ENCODE results near the gene NABP1. TPM values are rescaled to one million over a fixed set of nuclear protein-coding genes. Genes with fewer than 3 reads are reported as not detected.

NABP1 gene
- polyA plus RNA-seq, 1 of the 3 experiments (the other 2 are of a cell fraction): 19.1 TPM

- TF ChIP-seq, protein P1, sequence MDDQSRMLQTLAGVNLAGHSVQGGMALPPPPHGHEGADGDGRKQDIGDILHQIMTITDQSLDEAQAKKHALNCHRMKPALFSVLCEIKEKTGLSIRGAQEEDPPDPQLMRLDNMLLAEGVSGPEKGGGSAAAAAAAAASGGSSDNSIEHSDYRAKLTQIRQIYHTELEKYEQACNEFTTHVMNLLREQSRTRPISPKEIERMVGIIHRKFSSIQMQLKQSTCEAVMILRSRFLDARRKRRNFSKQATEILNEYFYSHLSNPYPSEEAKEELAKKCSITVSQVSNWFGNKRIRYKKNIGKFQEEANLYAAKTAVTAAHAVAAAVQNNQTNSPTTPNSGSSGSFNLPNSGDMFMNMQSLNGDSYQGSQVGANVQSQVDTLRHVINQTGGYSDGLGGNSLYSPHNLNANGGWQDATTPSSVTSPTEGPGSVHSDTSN (IDR thresholded peaks at IDR 0.05): no peak
- no peak for TF ChIP-seq ELF1 (IDR thresholded peaks at IDR 0.05)
- no peak for TF ChIP-seq CHD2 (IDR thresholded peaks at IDR 0.05; ENCODE audit: low read length, partially characterized antibody)
- TF ChIP-seq SIN3A (IDR thresholded peaks at IDR 0.05; ENCODE audit: borderline replicate concordance, low read depth, low read length): no peak
- no peak for TF ChIP-seq SMC3 (IDR thresholded peaks at IDR 0.05; ENCODE audit: low read depth, low read length)
- no peak for TF ChIP-seq GABPA (IDR thresholded peaks at IDR 0.05; ENCODE audit: low read depth)
- TF ChIP-seq RXRA (IDR thresholded peaks at IDR 0.05; ENCODE audit: borderline replicate concordance, low read depth): no peak
- TF ChIP-seq, protein P2, sequence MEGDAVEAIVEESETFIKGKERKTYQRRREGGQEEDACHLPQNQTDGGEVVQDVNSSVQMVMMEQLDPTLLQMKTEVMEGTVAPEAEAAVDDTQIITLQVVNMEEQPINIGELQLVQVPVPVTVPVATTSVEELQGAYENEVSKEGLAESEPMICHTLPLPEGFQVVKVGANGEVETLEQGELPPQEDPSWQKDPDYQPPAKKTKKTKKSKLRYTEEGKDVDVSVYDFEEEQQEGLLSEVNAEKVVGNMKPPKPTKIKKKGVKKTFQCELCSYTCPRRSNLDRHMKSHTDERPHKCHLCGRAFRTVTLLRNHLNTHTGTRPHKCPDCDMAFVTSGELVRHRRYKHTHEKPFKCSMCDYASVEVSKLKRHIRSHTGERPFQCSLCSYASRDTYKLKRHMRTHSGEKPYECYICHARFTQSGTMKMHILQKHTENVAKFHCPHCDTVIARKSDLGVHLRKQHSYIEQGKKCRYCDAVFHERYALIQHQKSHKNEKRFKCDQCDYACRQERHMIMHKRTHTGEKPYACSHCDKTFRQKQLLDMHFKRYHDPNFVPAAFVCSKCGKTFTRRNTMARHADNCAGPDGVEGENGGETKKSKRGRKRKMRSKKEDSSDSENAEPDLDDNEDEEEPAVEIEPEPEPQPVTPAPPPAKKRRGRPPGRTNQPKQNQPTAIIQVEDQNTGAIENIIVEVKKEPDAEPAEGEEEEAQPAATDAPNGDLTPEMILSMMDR (IDR thresholded peaks at IDR 0.05): no peak
- no peak for TF ChIP-seq EZH2phosphoT487 (IDR thresholded peaks at IDR 0.05; ENCODE audit: borderline replicate concordance, low read depth)
- TF ChIP-seq YY1 (IDR thresholded peaks at IDR 0.05; ENCODE audit: low read depth): no peak
Measured at GRCh38 chr2:191629976-191630712, 47.8 kb upstream of the NABP1 start (continued).

DNA sequence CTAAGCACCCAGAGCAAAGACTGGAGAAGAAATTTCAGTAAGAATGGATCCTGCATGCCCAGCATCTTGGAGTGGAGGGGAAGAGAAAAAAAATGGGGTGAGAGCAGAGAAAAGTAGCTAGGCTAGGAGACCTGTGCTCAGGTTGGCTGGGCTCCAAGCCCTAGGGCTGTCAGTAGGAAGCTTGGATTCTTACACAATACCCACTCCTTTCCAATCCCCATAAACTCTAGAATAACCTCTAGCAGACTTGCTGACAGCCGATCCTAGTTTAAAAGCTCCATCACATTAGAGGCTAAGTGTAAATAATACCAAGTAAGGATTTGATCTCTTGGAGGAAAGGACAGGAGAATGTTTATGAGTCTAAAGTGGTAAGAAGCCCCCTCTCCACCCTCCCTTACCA lies 46.2 kb upstream of the NABP1 start:
- peaks cover 0 to 4% of the 10 kb centered on the region in 2 experiments; a peak in 2 of 4 replicates for H3K4me1 ChIP-seq (ENCODE audit: control insufficient read depth in 1 of 2, insufficient read depth in 2 of 2, low read depth in 1 of 2, low read length in 1 of 2)
- TF ChIP-seq, protein P3, sequence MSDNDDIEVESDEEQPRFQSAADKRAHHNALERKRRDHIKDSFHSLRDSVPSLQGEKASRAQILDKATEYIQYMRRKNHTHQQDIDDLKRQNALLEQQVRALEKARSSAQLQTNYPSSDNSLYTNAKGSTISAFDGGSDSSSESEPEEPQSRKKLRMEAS (IDR thresholded peaks at IDR 0.05; ENCODE audit: low read depth): no peak
- DNase-seq: no peak
- H3K9me2 ChIP-seq: no peaks in the 10 kb centered on the region
- no peaks in the 10 kb centered on the region for H3K9me3 ChIP-seq
- H3K36me3 ChIP-seq (replicated peaks in 1 of 2; ENCODE audit: control insufficient read depth in 1 of 2, insufficient read depth in 2 of 2, low read length in 1 of 2): no peaks in the 10 kb centered on the region
- H3F3A ChIP-seq (replicated peaks; ENCODE audit: insufficient read depth): peaks cover 26% of the 10 kb centered on the region
- no peak overlapping the region for H3K9ac ChIP-seq
- ChIA-PET CTCF (interaction anchor here (0.6 kb wide), 1 partner anchor 1116 kb away, joined by 3 read pairs; no protein-coding TSS in a partner anchor), POLR2A (no interaction called here)
- no peaks in the 10 kb centered on the region for H3K27me3 ChIP-seq (ENCODE audit: insufficient read depth)
- no peaks in the 10 kb centered on the region for H3K79me2 ChIP-seq (ENCODE audit: insufficient read depth)
- no peak overlapping the region for H3K27ac ChIP-seq (ENCODE audit: low read depth in 2 of 2, low read length in 1 of 2)
- no peak overlapping the region for H3K4me3 ChIP-seq (ENCODE audit: low read depth in 2 of 2, low read length in 1 of 2)
- no peaks in the 10 kb centered on the region for H4K20me1 ChIP-seq (ENCODE audit: insufficient read depth)
- H2AFZ ChIP-seq (ENCODE audit: low read depth): no peak overlapping the region
- no peak overlapping the region for H3K4me2 ChIP-seq
- WGBS (ENCODE audit: low lambda C conversion rate): 45% methylated on average over 1 of the region's 1 CpG

GRCh38 chr2:191632426-191632825 lies 45.5 kb upstream of the NABP1 start:
- H2AFZ ChIP-seq (ENCODE audit: low read depth): no peak overlapping the region
- peaks cover 33% of the 10 kb centered on the region for H3F3A ChIP-seq (replicated peaks; ENCODE audit: insufficient read depth)
- H3K4me3 ChIP-seq (ENCODE audit: low read depth in 2 of 2, low read length in 1 of 2): no peak overlapping the region
- H3K27me3 ChIP-seq (ENCODE audit: insufficient read depth): no peaks in the 10 kb centered on the region
- H4K20me1 ChIP-seq (ENCODE audit: insufficient read depth): no peaks in the 10 kb centered on the region
- no peaks in the 10 kb centered on the region for H3K36me3 ChIP-seq (replicated peaks in 1 of 2; ENCODE audit: control insufficient read depth in 1 of 2, insufficient read depth in 2 of 2, low read length in 1 of 2)
- peaks cover 0 to 9% of the 10 kb centered on the region in 2 experiments; a peak in 2 of 4 replicates for H3K4me1 ChIP-seq (ENCODE audit: control insufficient read depth in 1 of 2, insufficient read depth in 2 of 2, low read depth in 1 of 2, low read length in 1 of 2)
- no peaks in the 10 kb centered on the region for H3K9me2 ChIP-seq
- H3K27ac ChIP-seq (ENCODE audit: low read depth in 2 of 2, low read length in 1 of 2): no peak overlapping the region
- POLR2A ChIA-PET: no interaction called here
- CTCF ChIA-PET: interaction anchor here (0.6 kb wide), 1 partner anchor 1115 kb away, joined by 3 read pairs; no protein-coding TSS in a partner anchor
- no peak overlapping the region for H3K4me2 ChIP-seq
- no peak overlapping the region for H3K9ac ChIP-seq
- no peaks in the 10 kb centered on the region for H3K9me3 ChIP-seq
- DNase-seq: no peak
- H3K79me2 ChIP-seq (ENCODE audit: insufficient read depth): no peaks in the 10 kb centered on the region
- 93% methylated on average over 3 of the region's 3 CpGs for WGBS (ENCODE audit: low lambda C conversion rate)
- no peak for TF ChIP-seq NRF1 (IDR thresholded peaks at IDR 0.05; ENCODE audit: low read depth, low read length)
- TF ChIP-seq TEAD4 (IDR thresholded peaks at IDR 0.05; ENCODE audit: borderline replicate concordance, insufficient read depth): no peak
- no peak for TF ChIP-seq FOXJ3 (CRISPR knock-in tag; IDR thresholded peaks at IDR 0.05)
- TF ChIP-seq GATA2 (CRISPR knock-in tag; IDR thresholded peaks at IDR 0.05): no peak
- TF ChIP-seq, protein P4, sequence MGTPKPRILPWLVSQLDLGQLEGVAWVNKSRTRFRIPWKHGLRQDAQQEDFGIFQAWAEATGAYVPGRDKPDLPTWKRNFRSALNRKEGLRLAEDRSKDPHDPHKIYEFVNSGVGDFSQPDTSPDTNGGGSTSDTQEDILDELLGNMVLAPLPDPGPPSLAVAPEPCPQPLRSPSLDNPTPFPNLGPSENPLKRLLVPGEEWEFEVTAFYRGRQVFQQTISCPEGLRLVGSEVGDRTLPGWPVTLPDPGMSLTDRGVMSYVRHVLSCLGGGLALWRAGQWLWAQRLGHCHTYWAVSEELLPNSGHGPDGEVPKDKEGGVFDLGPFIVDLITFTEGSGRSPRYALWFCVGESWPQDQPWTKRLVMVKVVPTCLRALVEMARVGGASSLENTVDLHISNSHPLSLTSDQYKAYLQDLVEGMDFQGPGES (IDR thresholded peaks at IDR 0.05; ENCODE audit: low read depth, low read length): no peak
- TF ChIP-seq, protein P3 (IDR thresholded peaks at IDR 0.05; ENCODE audit: low read depth): no peak
- TF ChIP-seq, protein P1 (IDR thresholded peaks at IDR 0.05): no peak
- TF ChIP-seq RCOR1 (IDR thresholded peaks at IDR 0.05; ENCODE audit: low read length): no peak
- no peak for TF ChIP-seq MXI1 (IDR thresholded peaks at IDR 0.05; ENCODE audit: low read depth, low read length)
- TF ChIP-seq RXRA (IDR thresholded peaks at IDR 0.05; ENCODE audit: borderline replicate concordance, low read depth): no peak
- TF ChIP-seq SIN3A (IDR thresholded peaks at IDR 0.05; ENCODE audit: borderline replicate concordance, low read depth, low read length): no peak
- TF ChIP-seq ELF1 (IDR thresholded peaks at IDR 0.05): no peak
- no peak for TF ChIP-seq RAD21 (IDR thresholded peaks at IDR 0.05; ENCODE audit: low read length)
- TF ChIP-seq JUND (IDR thresholded peaks at IDR 0.05): no peak
